Liver (tissue), 9 donors: ENCODE data around the gene PROB1. TPM values are rescaled to one million over a fixed set of nuclear protein-coding genes. Genes with fewer than 3 reads are reported as not detected.

Experiments
- DNase-seq: peaks from one replicate; pipeline ENCODE4 v3.0.0-alpha.2; 2017; ENCODE audit warnings: low spot score
- H3K27ac ChIP-seq, 2 donors: one replicate each; pipeline ENCODE4 v1.7.0; 2013; ENCODE audit warnings: inconsistent platforms in 2 of 2, low read length in 2 of 2, control low read depth in 1 of 2, low read depth in 1 of 2, mild to moderate bottlenecking in 1 of 2
- H3K27me3 ChIP-seq, 4 donors: one replicate each; pipeline versions ENCODE4 v1.6.1 to v1.7.0; 2013; ENCODE audit warnings: low read length in 3 of 4, inconsistent platforms in 1 of 4, mild to moderate bottlenecking in 1 of 4, moderate library complexity in 1 of 4; ENCODE audit not compliant: control insufficient read depth in 4 of 4, insufficient read depth in 4 of 4
- H3K36me3 ChIP-seq, 4 donors: one replicate each; pipeline versions ENCODE4 v1.6.1 to v1.7.0; 2013; ENCODE audit warnings: low read length in 3 of 4, mild to moderate bottlenecking in 3 of 4, low read depth in 1 of 4, moderate library complexity in 1 of 4; ENCODE audit not compliant: control insufficient read depth in 4 of 4, insufficient read depth in 3 of 4
- H3K4me1 ChIP-seq, 4 donors: one replicate each; pipeline versions ENCODE4 v1.6.1 to v1.7.0; 2013; ENCODE audit warnings: low read length in 3 of 4, mild to moderate bottlenecking in 3 of 4, moderate library complexity in 1 of 4; ENCODE audit not compliant: control insufficient read depth in 4 of 4, insufficient read depth in 4 of 4
- H3K4me3 ChIP-seq, 3 donors: one replicate each; pipeline versions ENCODE4 v1.6.1 to v1.7.0; 2013; ENCODE audit warnings: low read length in 3 of 3, control low read depth in 1 of 3, low read depth in 1 of 3, mild to moderate bottlenecking in 1 of 3
- H3K9ac ChIP-seq, 2 donors: one replicate each; pipeline ENCODE4 v1.7.0; 2013; ENCODE audit warnings: low read length in 2 of 2, mild to moderate bottlenecking in 2 of 2, moderate library complexity in 2 of 2, control low read depth in 1 of 2, low read depth in 1 of 2
- H3K9me3 ChIP-seq, 4 donors: one replicate each; pipeline versions ENCODE4 v1.6.1 to v1.7.0; 2013; ENCODE audit warnings: low read length in 3 of 4; ENCODE audit not compliant: control insufficient read depth in 4 of 4
- ATF3 ChIP-seq: IDR thresholded peaks from 2 replicates; pipeline ENCODE4 v1.6.1; 2016; ENCODE audit warnings: antibody characterized with exemption
- CTCF ChIP-seq: fragments of 150-350 bp; IDR thresholded peaks from 2 replicates; pipeline ENCODE4 v1.5.1; 2017; ENCODE audit warnings: improper control_type of control experiment, low read depth, low read length; ENCODE audit not compliant: missing input control
- EGR1 ChIP-seq, 2 donors: IDR thresholded peaks; 2 replicates each; pipeline ENCODE4 v1.6.1; 2016 to 2018; ENCODE audit warnings: antibody characterized with exemption in 2 of 2, low read depth in 2 of 2
- FOXA1 ChIP-seq: IDR thresholded peaks from 2 replicates; pipeline ENCODE4 v1.6.1; 2016; ENCODE audit warnings: antibody characterized with exemption
- FOXA2 ChIP-seq: IDR thresholded peaks from 2 replicates; pipeline ENCODE4 v1.6.1; 2016; ENCODE audit warnings: antibody characterized with exemption
- GABPA ChIP-seq, 2 donors: IDR thresholded peaks in 1 of 2; conservative IDR thresholded peaks in 1 of 2; 2 replicates each; pipeline ENCODE4 v1.6.1; 2016; ENCODE audit warnings: antibody characterized with exemption in 2 of 2, mild to moderate bottlenecking in 1 of 2, moderate library complexity in 1 of 2
- HNF4A ChIP-seq, 2 donors: conservative IDR thresholded peaks; 2 replicates each; pipeline ENCODE4 v1.6.1; 2016; ENCODE audit warnings: antibody characterized with exemption in 2 of 2, mild to moderate bottlenecking in 2 of 2
- HNF4G ChIP-seq: IDR thresholded peaks from 2 replicates; pipeline ENCODE4 v1.6.1; 2016; ENCODE audit warnings: antibody characterized with exemption
- JUND ChIP-seq, 2 donors: IDR thresholded peaks; 2 replicates each; pipeline ENCODE4 v1.6.1; 2016; ENCODE audit warnings: antibody characterized with exemption in 2 of 2
- NR2F2 ChIP-seq: IDR thresholded peaks from 2 replicates; pipeline ENCODE4 v1.6.1; 2016; ENCODE audit warnings: antibody characterized with exemption
- RAD21 ChIP-seq, 2 donors: IDR thresholded peaks; 2 replicates each; pipeline ENCODE4 v1.6.1; 2016; ENCODE audit warnings: antibody characterized with exemption in 2 of 2, mild to moderate bottlenecking in 2 of 2
- REST ChIP-seq: IDR thresholded peaks from 2 replicates; pipeline ENCODE4 v1.6.1; 2016; ENCODE audit warnings: antibody characterized with exemption, mild to moderate bottlenecking
- RXRA ChIP-seq, 2 donors: IDR thresholded peaks; 2 replicates each; pipeline ENCODE4 v1.6.1; 2017 to 2018; ENCODE audit warnings: antibody characterized with exemption in 2 of 2, mild to moderate bottlenecking in 1 of 2
- SP1 ChIP-seq: IDR thresholded peaks from 2 replicates; pipeline ENCODE4 v1.6.1; 2018; ENCODE audit warnings: antibody characterized with exemption, mild to moderate bottlenecking
- TAF1 ChIP-seq: conservative IDR thresholded peaks from 2 replicates; pipeline ENCODE4 v1.6.1; 2016; ENCODE audit warnings: antibody characterized with exemption, mild to moderate bottlenecking
- YY1 ChIP-seq: IDR thresholded peaks from 2 replicates; pipeline ENCODE4 v1.6.1; 2016; ENCODE audit warnings: antibody characterized with exemption, mild to moderate bottlenecking
- ZBTB33 ChIP-seq: IDR thresholded peaks from 2 replicates; pipeline ENCODE4 v1.6.1; 2016; ENCODE audit warnings: antibody characterized with exemption
- WGBS: extraction: QIAGEN DNeasy Blood & Tissue Kit; methylation state at CpG from one replicate; pipeline ENCODE4 v1.1.7; 2013; 5-methylcytosine and 5-hydroxymethylcytosine counted together
- polyA plus RNA-seq, 2 donors: library from polyadenylated mRNA; stranded (reverse) in 1 of 2; unstranded in 1 of 2; fragments of 200-250 nt in 1 of 2; fragments of >200 nt in 1 of 2; fragmentation: Nextera tagmentation in 1 of 2; extraction: Ambion mirVana in 1 of 2; gene quantifications; one replicate each; pipeline versions ENCODE4 v1.2.1 to v1.2.3, GENCODE V29; 2013 to 2015
- total RNA-seq, 2 donors: library from RNA; depleted of rRNA; stranded (reverse); fragments of >200 nt; gene quantifications; one replicate each; pipeline ENCODE4 v1.2.3, GENCODE V29; 2014
- donor health status: healthy.
- donor health status: healthy.
- donor health status: healthy.
- donor health status: healthy.
- donor health status: healthy.

Gene PROB1
- total and polyA plus RNA-seq, 4 donors = 0.04 to 0.67 (median 0.34) TPM

- TF ChIP-seq FOXA1 (no peak), SP1 (no peak), RAD21 (IDR thresholded peaks at IDR 0.05) (no peak), NR2F2 (no peak), FOXA2 (no peak), TAF1 (no peak), YY1 (no peak), HNF4G (no peak), GABPA (IDR thresholded peaks at IDR 0.05 in 1 of 2, conservative IDR thresholded peaks at IDR 0.05 in 1 of 2) (no peak), JUND (IDR thresholded peaks at IDR 0.05) (no peak), ATF3 (no peak), ZBTB33 (no peak), RXRA (IDR thresholded peaks at IDR 0.05) (no peak), CTCF (no peak), REST (no peak), EGR1 (IDR thresholded peaks at IDR 0.05; ENCODE audit: low read depth in 2 of 2) (no peak), HNF4A (conservative IDR thresholded peaks at IDR 0.05) (no peak)
- peaks cover 9 to 16% (median 13%) of the 10 kb centered on the region in 4 donors for H3K4me1 ChIP-seq
- no peak for DNase-seq
- no peak overlapping the region for H3K9ac ChIP-seq
- WGBS = 41% methylated on average over 6 of the region's 6 CpGs
- no peak overlapping the region for H3K27ac ChIP-seq
- no peak overlapping the region for H3K4me3 ChIP-seq
- H3K27me3 ChIP-seq = peaks cover 0 to 3% (median 0%) of the 10 kb centered on the region in 4 donors
- peaks cover 0 to 1% (median 0%) of the 10 kb centered on the region in 4 donors for H3K36me3 ChIP-seq
- no peaks in the 10 kb centered on the region for H3K9me3 ChIP-seq
Observed at GRCh38 chr5:139397921-139398320, 3.0 kb upstream of the PROB1 start.

GRCh38 chr5:139396691-139397090, 1.8 kb upstream of the PROB1 start:
- Histone ChIP-seq H3K27me3 (peaks cover 0 to 3% (median 0%) of the 10 kb centered on the region in 4 donors), H3K27ac (no peak overlapping the region), H3K4me3 (no peak overlapping the region), H3K9me3 (no peaks in the 10 kb centered on the region), H3K9ac (no peak overlapping the region), H3K4me1 (peaks cover 9 to 19% (median 17%) of the 10 kb centered on the region in 4 donors), H3K36me3 (peaks cover 0 to 1% (median 0%) of the 10 kb centered on the region in 4 donors)
- DNase-seq = no peak
- WGBS = 98% methylated on average over 8 of the region's 8 CpGs
- no peak for TF ChIP-seq GABPA (IDR thresholded peaks at IDR 0.05 in 1 of 2, conservative IDR thresholded peaks at IDR 0.05 in 1 of 2)
- no peak for TF ChIP-seq JUND (IDR thresholded peaks at IDR 0.05)
